Fibroblast of the aortic adventitia (primary cell): Measurements from ENCODE around the gene ZNF426. TPM values are rescaled to one million over a fixed set of nuclear protein-coding genes. Genes with fewer than 3 reads are reported as not detected.
A peak's percentile ranks its signal among the peaks of the same experiment; 100 is the strongest.

Experiments
- DNase-seq: peaks from one replicate; pipeline ENCODE4 v3.0.0-alpha.2; 2010; ENCODE audit warnings: low read depth
- H3K4me3 ChIP-seq: 2 replicates; pipeline ENCODE4 v1.5.1; 2011; ENCODE audit warnings: low read depth, mild to moderate bottlenecking, control low read depth, low read length, moderate library complexity
- total RNA-seq: library from RNA; depleted of rRNA; stranded (reverse); fragments of >200 nt; gene quantifications from 2 replicates; pipeline ENCODE4 v1.2.3, GENCODE V29; 2012; ENCODE audit warnings: low replicate concordance
- TF ChIP-seq, protein P1 (sequence below): IDR thresholded peaks from 2 replicates; pipeline ENCODE4 v1.5.1; 2011; ENCODE audit warnings: mild to moderate bottlenecking, low read length, control low read depth, inconsistent platforms; ENCODE audit not compliant: insufficient read depth

ZNF426 gene
- total RNA-seq, 1 donor: 24.0 TPM

GRCh38 chr19:9528757-9529336, 9.6 kb downstream of the ZNF426 start:
- TF ChIP-seq, protein P1, sequence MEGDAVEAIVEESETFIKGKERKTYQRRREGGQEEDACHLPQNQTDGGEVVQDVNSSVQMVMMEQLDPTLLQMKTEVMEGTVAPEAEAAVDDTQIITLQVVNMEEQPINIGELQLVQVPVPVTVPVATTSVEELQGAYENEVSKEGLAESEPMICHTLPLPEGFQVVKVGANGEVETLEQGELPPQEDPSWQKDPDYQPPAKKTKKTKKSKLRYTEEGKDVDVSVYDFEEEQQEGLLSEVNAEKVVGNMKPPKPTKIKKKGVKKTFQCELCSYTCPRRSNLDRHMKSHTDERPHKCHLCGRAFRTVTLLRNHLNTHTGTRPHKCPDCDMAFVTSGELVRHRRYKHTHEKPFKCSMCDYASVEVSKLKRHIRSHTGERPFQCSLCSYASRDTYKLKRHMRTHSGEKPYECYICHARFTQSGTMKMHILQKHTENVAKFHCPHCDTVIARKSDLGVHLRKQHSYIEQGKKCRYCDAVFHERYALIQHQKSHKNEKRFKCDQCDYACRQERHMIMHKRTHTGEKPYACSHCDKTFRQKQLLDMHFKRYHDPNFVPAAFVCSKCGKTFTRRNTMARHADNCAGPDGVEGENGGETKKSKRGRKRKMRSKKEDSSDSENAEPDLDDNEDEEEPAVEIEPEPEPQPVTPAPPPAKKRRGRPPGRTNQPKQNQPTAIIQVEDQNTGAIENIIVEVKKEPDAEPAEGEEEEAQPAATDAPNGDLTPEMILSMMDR: no peak
- H3K4me3 ChIP-seq: no peak overlapping the region
- peak; percentile 9 for DNase-seq

GRCh38 chr19:9523885-9524474, 14.5 kb downstream of the ZNF426 start:
- no peak for DNase-seq
- no peak overlapping the region for H3K4me3 ChIP-seq
- TF ChIP-seq, protein P1: no peak

DNA sequence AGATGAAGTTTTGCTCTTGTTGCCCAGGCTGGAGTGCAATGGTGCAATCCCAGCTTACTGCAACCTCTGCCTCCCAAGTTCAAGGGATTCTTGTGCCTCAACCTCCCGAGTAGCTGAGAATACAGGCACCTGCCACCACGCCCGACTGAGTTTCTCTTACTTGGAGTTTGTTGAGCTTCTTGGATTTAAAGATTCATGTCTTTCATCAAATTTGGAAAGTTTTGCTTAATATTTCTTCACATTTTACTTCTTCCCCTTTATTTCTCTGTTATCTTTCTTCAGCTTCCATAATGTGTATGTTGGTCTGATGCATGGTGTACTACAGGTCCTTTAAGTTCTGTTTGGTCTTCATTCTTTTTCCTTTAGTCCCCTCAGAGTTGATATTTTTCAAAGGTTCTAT, 31.2 kb downstream of the ZNF426 start:
- no peak for DNase-seq
- TF ChIP-seq, protein P1: no peak
- H3K4me3 ChIP-seq: no peak overlapping the region

DNA sequence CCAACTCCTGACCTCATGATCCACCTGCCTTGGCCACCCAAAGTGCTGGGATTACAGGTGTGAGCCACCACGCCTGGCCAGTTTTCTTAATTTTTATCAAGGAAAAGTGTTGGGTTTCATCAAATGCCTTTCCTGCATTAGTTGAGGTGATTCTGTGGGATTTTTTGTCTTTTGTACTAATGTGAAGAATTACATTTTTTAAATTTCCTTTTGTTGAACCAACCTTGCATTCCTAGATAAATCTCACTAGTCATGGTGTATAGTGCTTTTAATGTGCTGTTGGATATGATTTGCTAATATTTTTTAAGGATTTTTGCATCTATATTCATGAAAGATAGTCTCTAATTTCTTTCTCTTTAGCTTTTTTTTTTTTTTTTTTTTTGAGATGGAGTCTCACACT, 37.6 kb downstream of the ZNF426 start:
- TF ChIP-seq, protein P1: no peak
- no peak overlapping the region for H3K4me3 ChIP-seq
- no peak for DNase-seq

GRCh38 chr19:9498183-9498902, 40.1 kb downstream of the ZNF426 start, which contains the start of gene ZNF560:
TSS of gene ZNF560 (minus strand) at chr19:9498616. CDS start at chr19:9475313, 23,303 bp downstream.
- peak; percentile 3 for DNase-seq
- peak within 1 kb of the TSS; percentile 33 for H3K4me3 ChIP-seq
- TF ChIP-seq, protein P1: no peak

DNA sequence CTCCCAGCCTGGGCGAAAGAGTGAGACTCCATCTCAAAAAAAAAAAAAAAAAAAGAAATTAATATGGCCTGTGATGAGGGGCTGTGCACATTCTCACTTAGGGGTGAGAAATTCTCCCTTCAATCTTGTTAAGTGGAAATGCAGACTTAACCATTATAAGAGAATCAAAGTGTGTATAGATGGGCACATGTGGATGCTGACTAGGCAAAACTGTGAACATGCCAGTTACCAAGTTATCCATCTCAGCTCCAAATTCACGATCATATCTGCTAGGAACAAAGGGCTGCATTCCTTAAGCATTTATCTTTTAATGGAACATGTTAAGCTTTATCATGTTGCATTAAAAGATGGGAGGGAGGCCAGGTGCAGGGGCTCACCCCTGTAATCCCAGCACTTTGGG, 44.3 kb downstream of the ZNF426 start:
- no peak overlapping the region for H3K4me3 ChIP-seq
- DNase-seq: no peak
- TF ChIP-seq, protein P1: no peak
